ENCODE results near the gene MGAT4C.

The MGAT4C gene

GRCh38 chr12:86213012-86213411, 43.2 kb downstream of the MGAT4C start:
- H3K27ac ChIP-seq: no peak overlapping the region
- H3K36me3 ChIP-seq: no peaks in the 10 kb centered on the region
- H3K9me3 ChIP-seq: no peaks in the 10 kb centered on the region
- H3K4me3 ChIP-seq (ENCODE audit: low read depth in 1 of 2, low read length in 1 of 2): no peak overlapping the region
- H3K4me1 ChIP-seq (ENCODE audit: control insufficient read depth in 1 of 2, insufficient read depth in 1 of 2, low read depth in 1 of 2, low read length in 1 of 2): no peaks in the 10 kb centered on the region
- TF ChIP-seq CTCF (IDR thresholded peaks at IDR 0.05): no peak
- no peaks in the 10 kb centered on the region for H3K27me3 ChIP-seq

GRCh38 chr12:86198696-86199444, 57.3 kb downstream of the MGAT4C start:
- Histone ChIP-seq H3K36me3 (no peaks in the 10 kb centered on the region), H3K4me1 (ENCODE audit: control insufficient read depth in 1 of 2, insufficient read depth in 1 of 2, low read depth in 1 of 2, low read length in 1 of 2) (no peaks in the 10 kb centered on the region), H3K4me3 (ENCODE audit: low read depth in 1 of 2, low read length in 1 of 2) (no peak overlapping the region), H3K27me3 (no peaks in the 10 kb centered on the region), H3K27ac (no peak overlapping the region), H3K9me3 (no peaks in the 10 kb centered on the region)
- TF ChIP-seq CTCF (IDR thresholded peaks at IDR 0.05): no peak

GRCh38 chr12:86196465-86196864, 59.7 kb downstream of the MGAT4C start:
- Histone ChIP-seq H3K4me3 (ENCODE audit: low read depth in 1 of 2, low read length in 1 of 2) (no peak overlapping the region), H3K27ac (no peak overlapping the region), H3K36me3 (no peaks in the 10 kb centered on the region), H3K27me3 (no peaks in the 10 kb centered on the region), H3K4me1 (ENCODE audit: control insufficient read depth in 1 of 2, insufficient read depth in 1 of 2, low read depth in 1 of 2, low read length in 1 of 2) (no peaks in the 10 kb centered on the region), H3K9me3 (no peaks in the 10 kb centered on the region)
- no peak for TF ChIP-seq CTCF (IDR thresholded peaks at IDR 0.05)

GRCh38 chr12:86194721-86195120, 61.5 kb downstream of the MGAT4C start:
- Histone ChIP-seq H3K4me1 (ENCODE audit: control insufficient read depth in 1 of 2, insufficient read depth in 1 of 2, low read depth in 1 of 2, low read length in 1 of 2) (no peaks in the 10 kb centered on the region), H3K4me3 (ENCODE audit: low read depth in 1 of 2, low read length in 1 of 2) (no peak overlapping the region), H3K27me3 (no peaks in the 10 kb centered on the region), H3K36me3 (no peaks in the 10 kb centered on the region), H3K27ac (no peak overlapping the region), H3K9me3 (no peaks in the 10 kb centered on the region)
- TF ChIP-seq CTCF (IDR thresholded peaks at IDR 0.05): no peak

- no peak for TF ChIP-seq CTCF (IDR thresholded peaks at IDR 0.05)
- Histone ChIP-seq H3K4me1 (ENCODE audit: control insufficient read depth in 1 of 2, insufficient read depth in 1 of 2, low read depth in 1 of 2, low read length in 1 of 2) (no peaks in the 10 kb centered on the region), H3K4me3 (ENCODE audit: low read depth in 1 of 2, low read length in 1 of 2) (no peak overlapping the region), H3K27ac (no peak overlapping the region), H3K9me3 (no peaks in the 10 kb centered on the region), H3K27me3 (no peaks in the 10 kb centered on the region), H3K36me3 (no peaks in the 10 kb centered on the region)
Observed at GRCh38 chr12:86193931-86194330, 62.3 kb downstream of the MGAT4C start.
